Measurements from ENCODE around the gene APP. TPM values are rescaled to one million over a fixed set of nuclear protein-coding genes. Genes with fewer than 3 reads are reported as not detected.

APP gene
- total and polyA plus RNA-seq, 2 of the 13 experiments (the other 11 are each of a cell fraction or from before 2014, with no cell fraction given), result 70.6 to 262 TPM

DNA sequence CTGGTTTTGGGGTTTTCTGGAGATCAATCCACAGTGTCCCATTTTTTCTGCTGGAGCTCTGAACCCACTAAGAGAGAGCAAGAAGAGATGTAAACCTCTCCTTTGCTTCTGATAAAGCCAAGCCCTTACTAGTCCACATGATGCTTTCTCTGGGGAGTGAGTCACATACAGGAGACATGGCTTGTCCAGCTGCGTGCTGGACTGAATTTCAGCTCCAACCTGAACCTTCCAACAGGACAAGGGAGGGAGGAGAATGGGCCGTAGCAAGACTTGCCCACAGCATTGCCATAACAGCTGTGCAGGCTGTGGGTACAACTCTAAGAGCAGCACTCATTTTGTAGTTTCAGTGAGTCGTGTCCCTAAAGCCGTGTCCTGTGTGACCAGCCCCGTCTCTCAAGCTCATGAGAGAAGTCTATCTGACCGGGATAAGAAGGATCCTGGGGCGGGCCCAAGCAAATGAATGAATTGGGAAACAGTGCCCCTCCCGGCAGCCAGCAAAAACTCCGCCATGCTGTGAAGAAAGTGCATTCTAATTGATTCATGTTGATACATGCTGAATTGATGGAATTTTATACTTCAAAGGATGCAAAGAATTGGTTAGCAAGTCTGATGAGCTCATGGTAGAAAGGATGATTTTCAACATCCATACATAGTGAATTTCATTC, 240.6 kb downstream of the APP start:
- H3K9ac ChIP-seq (ENCODE audit: insufficient read depth, low read depth, low read length), result no peak overlapping the region
- H3K27ac ChIP-seq (ENCODE audit: extremely low read length, insufficient read depth, low read length), result no peak overlapping the region
- in situ Hi-C loops (cut with HindIII; ENCODE audit: extremely low pct_ligation_motif_present, low pct_unique_long_range_greater_than_20kb) (no loop called here), intact Hi-C loops (cut with micrococcal nuclease; ENCODE audit: unreplicated experiment) (no loop called here)
- no peaks in the 10 kb centered on the region; a peak in 1 of 5 replicates for H3K27me3 ChIP-seq (ENCODE audit: control insufficient read depth in 1 of 2, insufficient read depth in 2 of 2, low read length in 2 of 2)
- no peaks in the 10 kb centered on the region for H3K9me3 ChIP-seq (ENCODE audit: low read length)
- FAIRE-seq (no peak), ATAC-seq (no peak), DNase-seq (ENCODE audit: low spot score) (no peak)
- peaks cover 7% of the 10 kb centered on the region for H3K4me1 ChIP-seq (ENCODE audit: insufficient read depth, low read length)
- H3K36me3 ChIP-seq (replicated peaks in 1 of 2; ENCODE audit: control insufficient read depth in 1 of 2, insufficient read depth in 2 of 2, low read length in 2 of 2), result 0 out of 5 replicates have a peak, but pooled peaks cover 2 to 5% of the 10 kb centered on the region in 2 experiments
- H3K4me2 ChIP-seq (ENCODE audit: low read depth, low read length), result no peak overlapping the region
- TF ChIP-seq SETDB1 (CRISPR knock-in tag; IDR thresholded peaks at IDR 0.05; ENCODE audit: borderline replicate concordance), result no peak
- no peak overlapping the region for H2AFZ ChIP-seq (ENCODE audit: low read length)
- H4K20me1 ChIP-seq (ENCODE audit: insufficient read depth, low read length), result no peaks in the 10 kb centered on the region
- H3K79me2 ChIP-seq (ENCODE audit: insufficient read depth, low read length), result no peaks in the 10 kb centered on the region
- CTCF ChIA-PET (ENCODE audit: low intra/inter-chr PET ratio, low total read pairs), result no interaction called here
- POLR2A ChIA-PET, result no interaction called here
- BruUV-seq (replicated peaks), result no TSS peak
- no peak overlapping the region for H3K4me3 ChIP-seq (replicated peaks in 1 of 3; ENCODE audit: insufficient read depth in 1 of 3, low read depth in 2 of 3, low read length in 3 of 3)
- 52% methylated on average over 9 of the region's 9 CpGs for WGBS (ENCODE audit: low lambda C conversion rate)

- H3K4me1 ChIP-seq (ENCODE audit: insufficient read depth, low read length), result no peaks in the 10 kb centered on the region
- FAIRE-seq (no peak), DNase-seq (ENCODE audit: low spot score) (no peak), ATAC-seq (no peak)
- no peak overlapping the region for H3K4me3 ChIP-seq (replicated peaks in 1 of 3; ENCODE audit: insufficient read depth in 1 of 3, low read depth in 2 of 3, low read length in 3 of 3)
- CTCF ChIA-PET (ENCODE audit: low intra/inter-chr PET ratio, low total read pairs), result no interaction called here
- BruUV-seq (replicated peaks), result no TSS peak
- no peaks in the 10 kb centered on the region for H4K20me1 ChIP-seq (ENCODE audit: insufficient read depth, low read length)
- POLR2A ChIA-PET, result no interaction called here
- in situ Hi-C loops (cut with HindIII; ENCODE audit: extremely low pct_ligation_motif_present, low pct_unique_long_range_greater_than_20kb) (no loop called here), intact Hi-C loops (cut with micrococcal nuclease; ENCODE audit: unreplicated experiment) (no loop called here)
- H3K79me2 ChIP-seq (ENCODE audit: insufficient read depth, low read length), result no peaks in the 10 kb centered on the region
- H2AFZ ChIP-seq (ENCODE audit: low read length), result no peak overlapping the region
- H3K4me2 ChIP-seq (ENCODE audit: low read depth, low read length), result no peak overlapping the region
- no peaks in the 10 kb centered on the region for H3K9me3 ChIP-seq (ENCODE audit: low read length)
- no peaks in the 10 kb centered on the region; a peak in 1 of 5 replicates for H3K27me3 ChIP-seq (ENCODE audit: control insufficient read depth in 1 of 2, insufficient read depth in 2 of 2, low read length in 2 of 2)
- H3K36me3 ChIP-seq (replicated peaks in 1 of 2; ENCODE audit: control insufficient read depth in 1 of 2, insufficient read depth in 2 of 2, low read length in 2 of 2), result 0 out of 5 replicates have a peak, but pooled peaks cover 2 to 5% of the 10 kb centered on the region in 2 experiments
- H3K9ac ChIP-seq (ENCODE audit: insufficient read depth, low read depth, low read length), result no peak overlapping the region
- 76% methylated on average over 6 of the region's 6 CpGs for WGBS (ENCODE audit: low lambda C conversion rate)
- no peak overlapping the region for H3K27ac ChIP-seq (ENCODE audit: extremely low read length, insufficient read depth, low read length)
- TF ChIP-seq ZNF225 (CRISPR knock-in tag; IDR thresholded peaks at IDR 0.05), result no peak
Measured at GRCh38 chr21:25927195-25927880, 243.2 kb downstream of the APP start.

Measured in HepG2 (cell line).